ENCODE measurements around the gene SPATA31D1.

SPATA31D1 gene

GRCh38 chr9:82024908-82025307 lies 36.3 kb downstream of the SPATA31D1 start:
- DNase-seq = no peak

DNA sequence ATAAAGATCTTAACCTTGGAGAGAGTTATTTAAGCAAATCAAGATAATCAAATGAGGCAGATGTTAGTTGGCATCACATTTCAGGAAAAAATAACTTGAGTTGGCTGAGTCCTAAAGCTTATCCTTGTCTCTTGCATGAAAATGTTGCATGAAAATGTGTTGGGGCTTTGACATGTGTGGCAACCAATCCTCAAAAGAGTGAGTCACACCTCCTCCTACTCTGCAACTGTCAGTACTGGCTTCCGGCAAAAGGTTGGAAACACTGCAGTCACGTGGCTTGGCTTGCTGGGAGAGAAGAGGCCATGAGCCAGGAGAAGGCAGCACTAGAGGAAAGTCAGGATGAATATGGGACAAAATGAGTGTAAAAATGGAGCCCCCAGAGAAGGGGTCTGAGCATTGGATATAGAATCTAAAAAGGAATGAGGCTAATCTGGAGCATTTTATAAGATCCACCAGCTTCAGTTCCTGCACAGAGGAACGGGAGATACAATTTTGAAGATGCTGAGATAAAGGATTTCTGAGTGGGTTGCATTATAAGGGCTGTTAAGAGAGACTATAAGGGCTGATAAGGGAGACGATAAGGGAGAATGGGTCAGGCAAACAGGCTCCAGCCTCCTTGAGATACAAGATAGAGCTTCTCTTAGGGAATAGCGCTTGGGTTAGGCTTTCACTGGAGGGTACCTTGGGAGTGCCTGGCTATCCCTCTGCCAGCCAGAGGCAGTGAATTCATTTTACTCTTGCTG lies 43.1 kb downstream of the SPATA31D1 start:
- peak; percentile 76 for DNase-seq

GRCh38 chr9:82034956-82035731 lies 46.6 kb downstream of the SPATA31D1 start:
- no peak for DNase-seq

GRCh38 chr9:82036086-82036485 lies 47.5 kb downstream of the SPATA31D1 start:
- DNase-seq = no peak

GRCh38 chr9:82037126-82037525 lies 48.6 kb downstream of the SPATA31D1 start:
- no peak for DNase-seq

DNA sequence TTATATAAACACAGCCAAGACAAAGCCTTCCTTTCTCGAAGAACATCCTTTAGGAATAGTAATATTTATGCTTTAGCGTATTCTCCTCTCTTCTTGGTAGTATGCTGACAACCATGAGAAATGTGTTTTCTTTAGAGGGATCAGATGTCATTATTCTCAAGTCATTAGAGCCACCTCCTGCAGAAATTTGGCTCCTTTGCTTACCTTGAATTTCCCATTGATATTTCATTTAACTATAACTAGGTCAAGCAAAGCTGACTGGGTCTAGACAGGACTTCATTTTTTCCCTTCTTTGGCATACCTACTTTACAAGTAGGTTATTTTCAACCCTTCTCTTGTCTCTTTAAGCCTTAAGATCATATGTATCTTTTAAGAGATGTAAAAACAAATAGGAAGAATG lies 50.3 kb downstream of the SPATA31D1 start:
- no peak for DNase-seq
